Measurements from ENCODE around the gene BRSK2. TPM values are rescaled to one million over a fixed set of nuclear protein-coding genes. Genes with fewer than 3 reads are reported as not detected.

Gene BRSK2
- total RNA-seq, 1 experiment from 2014 or later, result 32.2 TPM

DNA sequence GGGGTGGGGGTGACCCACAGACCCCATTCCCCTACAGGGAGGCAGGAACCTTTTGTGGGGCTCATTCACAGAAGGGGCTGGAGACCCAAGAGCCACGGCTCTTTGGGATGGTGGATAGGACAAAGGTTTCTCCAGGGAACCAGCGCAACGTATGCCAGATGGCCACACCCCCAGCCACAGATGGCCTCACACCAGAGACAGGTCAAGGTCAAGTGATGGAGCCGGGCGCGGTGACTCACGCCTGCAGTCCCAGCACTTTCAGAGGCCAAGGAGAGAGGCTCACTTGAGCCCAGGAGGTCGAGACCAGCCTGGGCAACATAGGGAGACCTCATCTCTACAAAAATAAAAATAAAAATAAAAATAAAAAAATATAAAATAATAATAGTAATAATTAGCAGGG lies 17.1 kb upstream of the BRSK2 start:
- in situ Hi-C loops (cut with HindIII; ENCODE audit: low pct_unique_long_range_greater_than_20kb, low sequenced_read_pairs) (no loop called here), intact Hi-C loops (cut with micrococcal nuclease; ENCODE audit: unreplicated experiment) (no loop called here)
- Histone ChIP-seq H3K27ac (ENCODE audit: low read length) (peak overlapping the region; percentile 32; the same call in 1 of the 2 replicates), H3K27me3 (ENCODE audit: control insufficient read depth, insufficient read depth, low read length) (no peaks in the 10 kb centered on the region), H3K4me3 (ENCODE audit: low read depth in 2 of 2, low read length in 2 of 2) (no peak overlapping the region), H3K9me3 (ENCODE audit: control insufficient read depth, insufficient read depth, low read depth, low read length) (no peaks in the 10 kb centered on the region), H3K36me3 (ENCODE audit: control insufficient read depth, insufficient read depth, low read length) (no peaks in the 10 kb centered on the region), H3K4me1 (ENCODE audit: control insufficient read depth, insufficient read depth, low read length) (peaks cover 18% of the 10 kb centered on the region)
- DNase-seq (ENCODE audit: low read depth, low spot score) (no peak), ATAC-seq (no peak)
- no TSS peak for BruUV-seq (replicated peaks)
- TF ChIP-seq, protein P1, sequence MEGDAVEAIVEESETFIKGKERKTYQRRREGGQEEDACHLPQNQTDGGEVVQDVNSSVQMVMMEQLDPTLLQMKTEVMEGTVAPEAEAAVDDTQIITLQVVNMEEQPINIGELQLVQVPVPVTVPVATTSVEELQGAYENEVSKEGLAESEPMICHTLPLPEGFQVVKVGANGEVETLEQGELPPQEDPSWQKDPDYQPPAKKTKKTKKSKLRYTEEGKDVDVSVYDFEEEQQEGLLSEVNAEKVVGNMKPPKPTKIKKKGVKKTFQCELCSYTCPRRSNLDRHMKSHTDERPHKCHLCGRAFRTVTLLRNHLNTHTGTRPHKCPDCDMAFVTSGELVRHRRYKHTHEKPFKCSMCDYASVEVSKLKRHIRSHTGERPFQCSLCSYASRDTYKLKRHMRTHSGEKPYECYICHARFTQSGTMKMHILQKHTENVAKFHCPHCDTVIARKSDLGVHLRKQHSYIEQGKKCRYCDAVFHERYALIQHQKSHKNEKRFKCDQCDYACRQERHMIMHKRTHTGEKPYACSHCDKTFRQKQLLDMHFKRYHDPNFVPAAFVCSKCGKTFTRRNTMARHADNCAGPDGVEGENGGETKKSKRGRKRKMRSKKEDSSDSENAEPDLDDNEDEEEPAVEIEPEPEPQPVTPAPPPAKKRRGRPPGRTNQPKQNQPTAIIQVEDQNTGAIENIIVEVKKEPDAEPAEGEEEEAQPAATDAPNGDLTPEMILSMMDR (IDR thresholded peaks at IDR 0.05), result no peak
- TF ChIP-seq SIN3A (IDR thresholded peaks at IDR 0.05; ENCODE audit: borderline replicate concordance, insufficient read depth, low read depth, low read length), result no peak
- TF ChIP-seq POLR2AphosphoS5 (IDR thresholded peaks at IDR 0.05; ENCODE audit: low read depth, low read length), result no peak
- TF ChIP-seq TCF7L2 (IDR thresholded peaks at IDR 0.05; ENCODE audit: low read depth, low read length), result no peak
- CTCF ChIA-PET, result no interaction called here
- POLR2A ChIA-PET, result no interaction called here

DNA sequence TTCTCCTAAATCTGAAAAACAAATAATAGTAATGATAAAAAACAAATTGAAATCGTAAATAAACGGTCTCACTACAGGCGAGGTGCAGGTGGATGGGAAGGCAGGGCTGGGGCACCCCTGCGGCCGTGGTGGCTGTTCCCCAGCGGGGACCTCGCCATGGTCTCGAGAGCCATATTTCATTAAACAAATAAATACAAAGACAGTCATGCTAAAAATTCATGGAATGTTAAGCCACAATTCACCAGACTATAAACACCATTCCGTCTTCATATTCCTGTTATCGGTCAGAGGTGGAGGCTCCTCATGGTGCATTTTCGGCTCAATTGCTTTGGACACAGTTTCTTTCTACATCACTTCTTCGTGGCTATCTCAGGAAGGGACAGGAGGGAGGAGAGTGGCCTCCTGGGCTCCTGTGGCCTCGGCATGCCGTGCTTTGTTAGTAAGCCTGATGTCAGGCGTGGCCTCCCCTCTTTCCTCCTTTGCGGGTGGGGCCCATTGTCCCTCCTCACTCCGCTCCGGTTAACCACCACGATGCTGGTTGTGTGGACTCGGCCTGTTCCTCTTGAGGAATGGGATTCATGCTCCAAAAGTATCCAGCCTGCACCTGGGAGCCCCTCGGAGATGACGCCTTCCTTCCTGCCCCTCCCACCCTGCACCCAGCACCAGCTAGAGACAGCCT lies 16.1 kb upstream of the BRSK2 start:
- Histone ChIP-seq H3K9me3 (ENCODE audit: control insufficient read depth, insufficient read depth, low read depth, low read length) (no peaks in the 10 kb centered on the region), H3K27ac (ENCODE audit: low read length) (peak overlapping the region; percentile 48), H3K27me3 (ENCODE audit: control insufficient read depth, insufficient read depth, low read length) (no peaks in the 10 kb centered on the region), H3K4me3 (ENCODE audit: low read depth in 2 of 2, low read length in 2 of 2) (no peak overlapping the region), H3K4me1 (ENCODE audit: control insufficient read depth, insufficient read depth, low read length) (peaks cover 18% of the 10 kb centered on the region), H3K36me3 (ENCODE audit: control insufficient read depth, insufficient read depth, low read length) (no peaks in the 10 kb centered on the region)
- in situ Hi-C loops (cut with HindIII; ENCODE audit: low pct_unique_long_range_greater_than_20kb, low sequenced_read_pairs) (no loop called here), intact Hi-C loops (cut with micrococcal nuclease; ENCODE audit: unreplicated experiment) (no loop called here)
- ATAC-seq, result peak; percentile 39
- no peak for TF ChIP-seq TCF7L2 (IDR thresholded peaks at IDR 0.05; ENCODE audit: low read depth, low read length)
- 0 out of 2 replicates have a peak, but pooled peaks have one; percentile 31 for TF ChIP-seq POLR2AphosphoS5 (IDR thresholded peaks at IDR 0.05; ENCODE audit: low read depth, low read length)
- no peak for DNase-seq (ENCODE audit: low read depth, low spot score)
- CTCF ChIA-PET, result interaction anchor here (0.6 kb wide), 1 partner anchor 143 kb away, joined by 3 read pairs; no protein-coding TSS in a partner anchor
- POLR2A ChIA-PET, result no interaction called here
- no TSS peak for BruUV-seq (replicated peaks)

DNA sequence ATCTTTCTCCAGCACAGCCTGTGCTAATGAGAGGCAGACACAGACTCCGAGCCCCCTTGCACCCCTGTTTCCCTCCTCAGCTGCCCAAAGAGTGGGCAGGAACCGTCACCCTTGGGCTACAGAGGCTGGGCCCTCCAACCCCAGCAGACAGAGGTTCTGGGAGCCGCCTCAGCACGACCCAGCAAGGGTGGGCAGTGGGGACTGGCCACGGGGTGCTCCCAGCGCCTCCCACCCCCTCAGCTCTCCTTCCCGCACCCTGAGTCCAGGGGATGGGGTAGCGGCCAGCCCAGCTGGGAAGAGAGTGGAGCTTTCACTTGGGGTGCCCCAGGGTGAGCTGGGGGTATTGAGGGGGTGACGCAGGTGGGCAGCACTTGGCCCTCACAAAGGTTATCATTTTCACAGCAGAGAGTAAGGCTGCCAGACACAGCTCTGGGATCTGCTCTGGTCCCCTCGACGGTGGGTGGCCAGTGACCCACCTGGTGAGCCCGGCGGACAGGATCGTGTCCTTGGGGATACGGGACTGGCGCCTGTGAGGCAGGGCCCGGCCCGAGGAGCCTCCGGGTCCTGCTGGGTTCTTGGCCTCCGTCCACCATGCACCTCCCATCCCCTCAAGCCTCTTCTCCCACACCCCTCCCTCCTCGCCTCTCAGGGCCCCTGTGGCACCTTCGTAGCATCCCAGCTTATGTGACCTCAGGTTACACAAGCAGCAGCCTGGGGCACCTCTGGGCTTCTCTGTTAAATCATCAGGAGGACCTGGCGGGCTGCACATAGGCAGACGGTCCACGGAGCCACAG lies 14.4 kb upstream of the BRSK2 start:
- Histone ChIP-seq H3K27me3 (ENCODE audit: control insufficient read depth, insufficient read depth, low read length) (no peaks in the 10 kb centered on the region), H3K36me3 (ENCODE audit: control insufficient read depth, insufficient read depth, low read length) (no peaks in the 10 kb centered on the region), H3K27ac (ENCODE audit: low read length) (peak overlapping the region; percentile 19; the same call in 1 of the 2 replicates), H3K4me1 (ENCODE audit: control insufficient read depth, insufficient read depth, low read length) (peaks cover 18% of the 10 kb centered on the region), H3K9me3 (ENCODE audit: control insufficient read depth, insufficient read depth, low read depth, low read length) (no peaks in the 10 kb centered on the region), H3K4me3 (ENCODE audit: low read depth in 2 of 2, low read length in 2 of 2) (no peak overlapping the region)
- TF ChIP-seq, protein P2, sequence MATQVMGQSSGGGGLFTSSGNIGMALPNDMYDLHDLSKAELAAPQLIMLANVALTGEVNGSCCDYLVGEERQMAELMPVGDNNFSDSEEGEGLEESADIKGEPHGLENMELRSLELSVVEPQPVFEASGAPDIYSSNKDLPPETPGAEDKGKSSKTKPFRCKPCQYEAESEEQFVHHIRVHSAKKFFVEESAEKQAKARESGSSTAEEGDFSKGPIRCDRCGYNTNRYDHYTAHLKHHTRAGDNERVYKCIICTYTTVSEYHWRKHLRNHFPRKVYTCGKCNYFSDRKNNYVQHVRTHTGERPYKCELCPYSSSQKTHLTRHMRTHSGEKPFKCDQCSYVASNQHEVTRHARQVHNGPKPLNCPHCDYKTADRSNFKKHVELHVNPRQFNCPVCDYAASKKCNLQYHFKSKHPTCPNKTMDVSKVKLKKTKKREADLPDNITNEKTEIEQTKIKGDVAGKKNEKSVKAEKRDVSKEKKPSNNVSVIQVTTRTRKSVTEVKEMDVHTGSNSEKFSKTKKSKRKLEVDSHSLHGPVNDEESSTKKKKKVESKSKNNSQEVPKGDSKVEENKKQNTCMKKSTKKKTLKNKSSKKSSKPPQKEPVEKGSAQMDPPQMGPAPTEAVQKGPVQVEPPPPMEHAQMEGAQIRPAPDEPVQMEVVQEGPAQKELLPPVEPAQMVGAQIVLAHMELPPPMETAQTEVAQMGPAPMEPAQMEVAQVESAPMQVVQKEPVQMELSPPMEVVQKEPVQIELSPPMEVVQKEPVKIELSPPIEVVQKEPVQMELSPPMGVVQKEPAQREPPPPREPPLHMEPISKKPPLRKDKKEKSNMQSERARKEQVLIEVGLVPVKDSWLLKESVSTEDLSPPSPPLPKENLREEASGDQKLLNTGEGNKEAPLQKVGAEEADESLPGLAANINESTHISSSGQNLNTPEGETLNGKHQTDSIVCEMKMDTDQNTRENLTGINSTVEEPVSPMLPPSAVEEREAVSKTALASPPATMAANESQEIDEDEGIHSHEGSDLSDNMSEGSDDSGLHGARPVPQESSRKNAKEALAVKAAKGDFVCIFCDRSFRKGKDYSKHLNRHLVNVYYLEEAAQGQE (IDR thresholded peaks at IDR 0.05; ENCODE audit: insufficient read depth in 1 of 2, low read depth in 2 of 2, low read length in 1 of 2), result no peak
- TF ChIP-seq SIN3A (IDR thresholded peaks at IDR 0.05; ENCODE audit: borderline replicate concordance, insufficient read depth, low read depth, low read length) (no peak), TCF7L2 (IDR thresholded peaks at IDR 0.05; ENCODE audit: low read depth, low read length) (no peak), POLR2AphosphoS5 (IDR thresholded peaks at IDR 0.05; ENCODE audit: low read depth, low read length) (no peak)
- TF ChIP-seq, protein P1 (IDR thresholded peaks at IDR 0.05), result no peak
- DNase-seq (ENCODE audit: low read depth, low spot score), result no peak
- POLR2A ChIA-PET, result interaction anchor here (0.6 to 1.1 kb wide), 2 partner anchors 24 to 86 kb away, joined by 3 to 15 read pairs; no protein-coding TSS in a partner anchor
- ATAC-seq, result no peak
- intact Hi-C loops (cut with micrococcal nuclease; ENCODE audit: unreplicated experiment), result no loop called here
- CTCF ChIA-PET, result no interaction called here
- BruUV-seq (replicated peaks), result no TSS peak
- in situ Hi-C loops (cut with HindIII; ENCODE audit: low pct_unique_long_range_greater_than_20kb, low sequenced_read_pairs), result no loop called here
